NCI-H2171 (cell line): ENCODE data around the gene KHK.
A peak's percentile ranks its signal among the peaks of the same experiment; 100 is the strongest.

Experiments used
- DNase-seq: peaks from one replicate; lab custom pipeline; 2025; lab: John Stamatoyannopoulos, UW

Gene KHK

GRCh38 chr2:27086724-27087593 lies at the start of gene KHK:
Gene KHK, plus strand, starts transcription at chr2:27086772. Its CDS starts 488 bp downstream, at chr2:27087260.
- DNase-seq = peak; percentile 73

GRCh38 chr2:27038012-27038411 lies 48.6 kb upstream of the KHK start:
- no peak for DNase-seq

- DNase-seq = no peak
Observed at GRCh38 chr2:27038631-27039339, 47.8 kb upstream of the KHK start.

GRCh38 chr2:27039426-27039825 lies 47.1 kb upstream of the KHK start:
- no peak for DNase-seq

GRCh38 chr2:27039871-27040270 lies 46.7 kb upstream of the KHK start:
- DNase-seq = no peak

- no peak for DNase-seq
Observed at GRCh38 chr2:27040282-27040681, 46.3 kb upstream of the KHK start.

GRCh38 chr2:27041752-27042151 lies 44.8 kb upstream of the KHK start:
- no peak for DNase-seq

- no peak for DNase-seq
Observed at GRCh38 chr2:27042159-27042661, 44.4 kb upstream of the KHK start.

GRCh38 chr2:27042985-27043634 lies 43.5 kb upstream of the KHK start:
- DNase-seq = no peak

GRCh38 chr2:27049422-27050280 lies 36.9 kb upstream of the KHK start:
- DNase-seq = peak; percentile 76

GRCh38 chr2:27050281-27050995 lies 36.1 kb upstream of the KHK start:
- peak; percentile 94 for DNase-seq

GRCh38 chr2:27050996-27051901 lies 35.3 kb upstream of the KHK start, which contains the start of gene AGBL5:
Gene AGBL5, plus strand, starts transcription at chr2:27051668. Its CDS starts 1,291 bp downstream, at chr2:27052959.
- peak; percentile 96 for DNase-seq

- DNase-seq = no peak
Observed at GRCh38 chr2:27051902-27052645, 34.5 kb upstream of the KHK start.

GRCh38 chr2:27053321-27053720 lies 33.3 kb upstream of the KHK start:
- no peak for DNase-seq

- no peak for DNase-seq
Observed at GRCh38 chr2:27053776-27054175, 32.8 kb upstream of the KHK start.

- no peak for DNase-seq
Observed at GRCh38 chr2:27054721-27055120, 31.9 kb upstream of the KHK start.

GRCh38 chr2:27057184-27057583 lies 29.4 kb upstream of the KHK start:
- DNase-seq = no peak

GRCh38 chr2:27058210-27058609 lies 28.4 kb upstream of the KHK start:
- DNase-seq = no peak
